WTC11 (cell line): Measurements from ENCODE around the gene KCNT1. TPM values are rescaled to one million over a fixed set of nuclear protein-coding genes. Genes with fewer than 3 reads are reported as not detected.

ENCODE experiments used
- ATAC-seq: fragments of 200-7000 bp; cut with Tn5 transposase; 2 replicates; pipeline ENCODE4 v1.10.0; 2021; ENCODE audit warnings: mild to moderate bottlenecking, moderate library complexity
- CTCF ChIA-PET: fragments of 300-600 bp; sonication (Branson Sonifier 250); formaldehyde crosslinking; loops from one replicate; lab custom pipeline; 2021; ENCODE audit warnings: antibody characterized with exemption; lab: Charles Lee
- POLR2A ChIA-PET: fragments of 350-600 bp; sonication (Branson Sonifier 250); formaldehyde crosslinking; loops from one replicate; lab custom pipeline; 2021; ENCODE audit warnings: antibody characterized with exemption; lab: Charles Lee
- DNase-seq: peaks from one replicate; pipeline ENCODE4 v3.0.0; 2021; ENCODE audit warnings: low spot score
- H3K27ac Mint-ChIP-seq: 2 replicates; pipeline ENCODE4 v1.8.0; 2021; ENCODE audit warnings: mixed read lengths
- H3K27me3 Mint-ChIP-seq: 2 replicates; pipeline ENCODE4 v1.8.0; 2021; ENCODE audit warnings: low read depth, mild to moderate bottlenecking, moderate library complexity, mixed read lengths
- H3K36me3 Mint-ChIP-seq: 2 replicates; pipeline ENCODE4 v1.8.0; 2021; ENCODE audit warnings: mixed read lengths
- H3K4me1 Mint-ChIP-seq: 2 replicates; pipeline ENCODE4 v1.8.0; 2022; ENCODE audit warnings: mixed read lengths
- H3K4me3 Mint-ChIP-seq: 2 replicates; pipeline ENCODE4 v1.8.0; 2021; ENCODE audit warnings: mild to moderate bottlenecking, moderate library complexity, mixed read lengths
- H3K9me3 Mint-ChIP-seq: 2 replicates; pipeline ENCODE4 v1.8.0; 2021; ENCODE audit warnings: mixed read lengths
- CBFB ChIP-seq: sonication (generic); formaldehyde crosslinking; IDR thresholded peaks from 2 replicates; pipeline ENCODE4 v1.8.1; 2022; ENCODE audit warnings: mild to moderate bottlenecking, low read depth, missing genetic modification reagents
- ELF4 ChIP-seq: sonication (generic); formaldehyde crosslinking; IDR thresholded peaks from 2 replicates; pipeline ENCODE4 v1.8.1; 2022; ENCODE audit warnings: low read depth, mild to moderate bottlenecking, moderate library complexity, missing genetic modification reagents
- GTF2I ChIP-seq: fragments of 250-450 bp; sonication (Bioruptor Pico); conservative IDR thresholded peaks from 2 replicates; pipeline ENCODE4 v1.4.0; 2021; ENCODE audit warnings: mild to moderate bottlenecking
- NFE2L1 ChIP-seq: sonication (generic); formaldehyde crosslinking; IDR thresholded peaks from 2 replicates; pipeline ENCODE4 v1.8.1; 2023; ENCODE audit warnings: missing genetic modification reagents
- NFYB ChIP-seq: sonication (generic); formaldehyde crosslinking; conservative IDR thresholded peaks from 2 replicates; pipeline ENCODE4 v1.8.0; 2022; ENCODE audit warnings: low read depth, missing genetic modification reagents
- SMAD4 ChIP-seq: sonication (generic); formaldehyde crosslinking; IDR thresholded peaks from 2 replicates; pipeline ENCODE4 v1.8.0; 2022; ENCODE audit warnings: mild to moderate bottlenecking, missing genetic modification reagents
- ZBTB21 ChIP-seq: sonication (generic); formaldehyde crosslinking; IDR thresholded peaks from 2 replicates; pipeline ENCODE4 v1.8.1; 2023; ENCODE audit warnings: mild to moderate bottlenecking, missing genetic modification reagents, borderline replicate concordance
- ZNF121 ChIP-seq: sonication (generic); formaldehyde crosslinking; IDR thresholded peaks from 2 replicates; pipeline ENCODE4 v1.8.0; 2023; ENCODE audit warnings: missing genetic modification reagents
- ZNF317 ChIP-seq: sonication (generic); formaldehyde crosslinking; IDR thresholded peaks from 2 replicates; pipeline ENCODE4 v1.8.1; 2023; ENCODE audit warnings: low read depth, mild to moderate bottlenecking, moderate library complexity, missing genetic modification reagents, borderline replicate concordance
- ZNF671 ChIP-seq: fragments of 250-450 bp; sonication (Bioruptor Pico); IDR thresholded peaks from 2 replicates; pipeline ENCODE4 v1.8.0; 2021; ENCODE audit warnings: mild to moderate bottlenecking
- total RNA-seq: library from RNA; stranded (reverse); gene quantifications from 3 replicates; pipeline ENCODE4 v1.2.3, GENCODE V29; 2021
- TF ChIP-seq, protein P1 (sequence below): sonication (generic); formaldehyde crosslinking; IDR thresholded peaks from 2 replicates; pipeline ENCODE4 v1.8.1; 2022; ENCODE audit warnings: low read depth, missing genetic modification reagents, borderline replicate concordance
- TF ChIP-seq, protein P2 (sequence below): sonication (generic); formaldehyde crosslinking; IDR thresholded peaks from 2 replicates; pipeline ENCODE4 v1.8.1; 2022; ENCODE audit warnings: low read depth, mild to moderate bottlenecking, moderate library complexity, missing genetic modification reagents, borderline replicate concordance
- TF ChIP-seq, protein P3 (sequence below): sonication (generic); formaldehyde crosslinking; IDR thresholded peaks from 2 replicates; pipeline ENCODE4 v1.8.1; 2023; ENCODE audit warnings: mild to moderate bottlenecking, moderate library complexity, missing genetic modification reagents
- TF ChIP-seq, protein P4 (sequence below): sonication (generic); formaldehyde crosslinking; IDR thresholded peaks from 2 replicates; pipeline ENCODE4 v1.8.1; 2022; ENCODE audit warnings: mild to moderate bottlenecking, moderate library complexity, missing genetic modification reagents
- TF ChIP-seq, protein P5 (sequence below): sonication (generic); formaldehyde crosslinking; IDR thresholded peaks from 2 replicates; pipeline ENCODE4 v1.8.0; 2022; ENCODE audit warnings: mild to moderate bottlenecking, missing genetic modification reagents
- TF ChIP-seq, protein P6 (sequence below): fragments of 250-450 bp; sonication (Bioruptor Pico); conservative IDR thresholded peaks from 2 replicates; pipeline ENCODE4 v1.9.0; 2021; ENCODE audit warnings: mild to moderate bottlenecking
- TF ChIP-seq, protein P7 (sequence below): sonication (generic); formaldehyde crosslinking; IDR thresholded peaks from 2 replicates; pipeline ENCODE4 v1.8.1; 2023; ENCODE audit warnings: mild to moderate bottlenecking, missing genetic modification reagents, moderate library complexity
- TF ChIP-seq, protein P8 (sequence below): sonication (generic); formaldehyde crosslinking; IDR thresholded peaks from 2 replicates; pipeline ENCODE4 v1.8.0; 2022; ENCODE audit warnings: mild to moderate bottlenecking, missing genetic modification reagents
- TF ChIP-seq, protein P9 (sequence below): sonication (generic); formaldehyde crosslinking; IDR thresholded peaks from 2 replicates; pipeline ENCODE4 v1.8.0; 2023; ENCODE audit warnings: missing genetic modification reagents
- TF ChIP-seq, protein P10 (sequence below): sonication (generic); formaldehyde crosslinking; conservative IDR thresholded peaks from 2 replicates; pipeline ENCODE4 v1.8.1; 2022; ENCODE audit warnings: mild to moderate bottlenecking, missing genetic modification reagents

KCNT1 gene
- total RNA-seq, 1 experiment from 2014 or later, result 0.13 TPM

DNA sequence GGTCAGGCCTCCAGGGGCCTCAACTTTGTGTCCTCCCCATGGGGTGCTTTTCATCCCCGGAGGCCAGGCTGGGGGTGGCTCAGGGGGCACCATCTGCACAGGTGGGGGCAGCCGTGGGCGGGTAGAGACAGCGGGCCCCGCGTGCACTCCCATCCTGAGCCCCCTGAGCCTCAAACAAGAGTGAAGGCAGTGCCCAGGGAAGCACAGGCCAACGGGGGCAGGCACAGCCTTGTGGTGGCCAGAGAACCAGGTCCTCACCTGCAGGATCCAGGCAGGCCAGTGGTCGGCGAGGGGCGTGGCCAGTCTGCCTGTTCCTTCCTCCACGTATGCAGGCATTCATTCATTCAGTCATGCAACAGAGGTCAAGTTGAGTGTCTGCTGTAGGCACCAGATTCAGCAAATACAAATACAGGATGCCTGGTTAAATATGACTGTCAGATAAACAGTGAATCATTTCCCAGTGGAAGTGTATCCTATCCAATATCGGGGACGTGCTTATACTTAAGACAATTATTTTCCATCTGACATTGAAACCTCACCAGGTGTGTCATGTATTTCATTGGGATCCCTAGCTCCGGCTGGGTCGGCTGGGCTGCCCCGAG lies 22.3 kb downstream of the KCNT1 start:
- Mint-ChIP-seq H3K27me3 (no peaks in the 10 kb centered on the region), H3K27ac (no peak overlapping the region), H3K4me3 (no peak overlapping the region), H3K4me1 (peaks cover 13% of the 10 kb centered on the region), H3K36me3 (no peaks in the 10 kb centered on the region), H3K9me3 (no peaks in the 10 kb centered on the region)
- no peak for DNase-seq
- ChIA-PET CTCF (no interaction called here), POLR2A (no interaction called here)
- no peak for ATAC-seq
- TF ChIP-seq ZNF121 (CRISPR knock-in tag), result peak; percentile 41; the same call in 1 of the 2 replicates
- TF ChIP-seq, protein P1, sequence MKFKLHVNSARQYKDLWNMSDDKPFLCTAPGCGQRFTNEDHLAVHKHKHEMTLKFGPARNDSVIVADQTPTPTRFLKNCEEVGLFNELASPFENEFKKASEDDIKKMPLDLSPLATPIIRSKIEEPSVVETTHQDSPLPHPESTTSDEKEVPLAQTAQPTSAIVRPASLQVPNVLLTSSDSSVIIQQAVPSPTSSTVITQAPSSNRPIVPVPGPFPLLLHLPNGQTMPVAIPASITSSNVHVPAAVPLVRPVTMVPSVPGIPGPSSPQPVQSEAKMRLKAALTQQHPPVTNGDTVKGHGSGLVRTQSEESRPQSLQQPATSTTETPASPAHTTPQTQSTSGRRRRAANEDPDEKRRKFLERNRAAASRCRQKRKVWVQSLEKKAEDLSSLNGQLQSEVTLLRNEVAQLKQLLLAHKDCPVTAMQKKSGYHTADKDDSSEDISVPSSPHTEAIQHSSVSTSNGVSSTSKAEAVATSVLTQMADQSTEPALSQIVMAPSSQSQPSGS, result no peak

DNA sequence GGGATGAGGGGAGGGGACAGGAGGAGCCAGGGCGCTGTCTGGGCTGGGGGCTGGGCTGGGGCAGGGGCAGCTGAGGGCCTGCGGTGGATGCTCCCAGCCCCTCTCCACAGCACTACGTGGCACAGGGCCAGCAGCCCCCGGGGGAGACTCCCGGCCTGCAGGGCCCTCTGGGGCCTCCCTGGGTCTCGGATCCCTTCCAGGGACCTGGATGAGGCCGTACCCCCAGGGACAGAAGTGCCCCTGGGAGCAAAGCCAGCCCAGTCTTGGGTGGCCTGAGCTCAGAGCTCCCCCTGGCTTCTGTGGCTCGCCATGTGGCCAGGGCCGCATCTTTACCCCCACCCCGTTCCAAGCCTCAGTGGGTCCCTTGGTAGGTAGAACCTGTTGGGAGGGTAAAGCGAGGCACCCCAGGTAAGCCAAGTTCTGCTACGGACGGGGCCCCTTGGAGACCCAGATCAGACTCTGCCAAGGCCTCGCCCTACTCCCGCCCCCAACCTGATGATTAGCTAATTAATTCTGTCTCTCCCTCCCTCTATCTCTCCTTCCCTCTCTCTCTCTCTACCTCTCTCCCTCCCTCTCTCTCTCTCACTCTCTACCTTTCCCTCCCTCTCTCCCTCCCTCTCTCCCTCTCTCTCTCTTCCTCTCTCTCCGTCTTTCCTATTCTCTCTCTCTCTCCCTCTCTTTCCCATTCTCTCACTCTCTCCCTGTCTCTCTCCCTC lies 24.3 kb downstream of the KCNT1 start:
- CTCF ChIA-PET, result interaction anchor here (0.9 to 1.5 kb wide), 3 partner anchors 11 to 122 kb away, joined by 3 to 4 read pairs (median 3); no protein-coding TSS in a partner anchor
- H3K4me1 Mint-ChIP-seq, result peaks cover 13% of the 10 kb centered on the region
- H3K4me3 Mint-ChIP-seq, result no peak overlapping the region
- ATAC-seq (no peak), DNase-seq (no peak)
- no peak overlapping the region for H3K27ac Mint-ChIP-seq
- peaks cover 8% of the 10 kb centered on the region for H3K36me3 Mint-ChIP-seq
- POLR2A ChIA-PET, result no interaction called here
- H3K27me3 Mint-ChIP-seq, result no peaks in the 10 kb centered on the region; the same call in none of the 2 replicates
- H3K9me3 Mint-ChIP-seq, result peaks cover 9% of the 10 kb centered on the region
- TF ChIP-seq, protein P2, sequence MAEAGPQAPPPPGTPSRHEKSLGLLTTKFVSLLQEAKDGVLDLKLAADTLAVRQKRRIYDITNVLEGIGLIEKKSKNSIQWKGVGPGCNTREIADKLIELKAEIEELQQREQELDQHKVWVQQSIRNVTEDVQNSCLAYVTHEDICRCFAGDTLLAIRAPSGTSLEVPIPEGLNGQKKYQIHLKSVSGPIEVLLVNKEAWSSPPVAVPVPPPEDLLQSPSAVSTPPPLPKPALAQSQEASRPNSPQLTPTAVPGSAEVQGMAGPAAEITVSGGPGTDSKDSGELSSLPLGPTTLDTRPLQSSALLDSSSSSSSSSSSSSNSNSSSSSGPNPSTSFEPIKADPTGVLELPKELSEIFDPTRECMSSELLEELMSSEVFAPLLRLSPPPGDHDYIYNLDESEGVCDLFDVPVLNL (CRISPR knock-in tag), result no peak
- TF ChIP-seq SMAD4 (no peak), ZBTB21 (CRISPR knock-in tag) (no peak), NFYB (CRISPR knock-in tag) (no peak), CBFB (CRISPR knock-in tag) (no peak), ZNF671 (CRISPR knock-in tag) (no peak), ELF4 (no peak), NFE2L1 (no peak), ZNF317 (CRISPR knock-in tag) (no peak), GTF2I (CRISPR knock-in tag) (no peak)
- TF ChIP-seq, protein P3, sequence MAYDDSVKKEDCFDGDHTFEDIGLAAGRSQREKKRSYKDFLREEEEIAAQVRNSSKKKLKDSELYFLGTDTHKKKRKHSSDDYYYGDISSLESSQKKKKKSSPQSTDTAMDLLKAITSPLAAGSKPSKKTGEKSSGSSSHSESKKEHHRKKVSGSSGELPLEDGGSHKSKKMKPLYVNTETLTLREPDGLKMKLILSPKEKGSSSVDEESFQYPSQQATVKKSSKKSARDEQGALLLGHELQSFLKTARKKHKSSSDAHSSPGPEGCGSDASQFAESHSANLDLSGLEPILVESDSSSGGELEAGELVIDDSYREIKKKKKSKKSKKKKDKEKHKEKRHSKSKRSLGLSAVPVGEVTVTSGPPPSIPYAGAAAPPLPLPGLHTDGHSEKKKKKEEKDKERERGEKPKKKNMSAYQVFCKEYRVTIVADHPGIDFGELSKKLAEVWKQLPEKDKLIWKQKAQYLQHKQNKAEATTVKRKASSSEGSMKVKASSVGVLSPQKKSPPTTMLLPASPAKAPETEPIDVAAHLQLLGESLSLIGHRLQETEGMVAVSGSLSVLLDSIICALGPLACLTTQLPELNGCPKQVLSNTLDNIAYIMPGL, result no peak
- TF ChIP-seq, protein P4, sequence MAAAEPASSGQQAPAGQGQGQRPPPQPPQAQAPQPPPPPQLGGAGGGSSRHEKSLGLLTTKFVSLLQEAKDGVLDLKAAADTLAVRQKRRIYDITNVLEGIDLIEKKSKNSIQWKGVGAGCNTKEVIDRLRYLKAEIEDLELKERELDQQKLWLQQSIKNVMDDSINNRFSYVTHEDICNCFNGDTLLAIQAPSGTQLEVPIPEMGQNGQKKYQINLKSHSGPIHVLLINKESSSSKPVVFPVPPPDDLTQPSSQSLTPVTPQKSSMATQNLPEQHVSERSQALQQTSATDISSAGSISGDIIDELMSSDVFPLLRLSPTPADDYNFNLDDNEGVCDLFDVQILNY, result no peak
- TF ChIP-seq, protein P5, sequence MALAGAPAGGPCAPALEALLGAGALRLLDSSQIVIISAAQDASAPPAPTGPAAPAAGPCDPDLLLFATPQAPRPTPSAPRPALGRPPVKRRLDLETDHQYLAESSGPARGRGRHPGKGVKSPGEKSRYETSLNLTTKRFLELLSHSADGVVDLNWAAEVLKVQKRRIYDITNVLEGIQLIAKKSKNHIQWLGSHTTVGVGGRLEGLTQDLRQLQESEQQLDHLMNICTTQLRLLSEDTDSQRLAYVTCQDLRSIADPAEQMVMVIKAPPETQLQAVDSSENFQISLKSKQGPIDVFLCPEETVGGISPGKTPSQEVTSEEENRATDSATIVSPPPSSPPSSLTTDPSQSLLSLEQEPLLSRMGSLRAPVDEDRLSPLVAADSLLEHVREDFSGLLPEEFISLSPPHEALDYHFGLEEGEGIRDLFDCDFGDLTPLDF (CRISPR knock-in tag), result no peak
- TF ChIP-seq, protein P6, sequence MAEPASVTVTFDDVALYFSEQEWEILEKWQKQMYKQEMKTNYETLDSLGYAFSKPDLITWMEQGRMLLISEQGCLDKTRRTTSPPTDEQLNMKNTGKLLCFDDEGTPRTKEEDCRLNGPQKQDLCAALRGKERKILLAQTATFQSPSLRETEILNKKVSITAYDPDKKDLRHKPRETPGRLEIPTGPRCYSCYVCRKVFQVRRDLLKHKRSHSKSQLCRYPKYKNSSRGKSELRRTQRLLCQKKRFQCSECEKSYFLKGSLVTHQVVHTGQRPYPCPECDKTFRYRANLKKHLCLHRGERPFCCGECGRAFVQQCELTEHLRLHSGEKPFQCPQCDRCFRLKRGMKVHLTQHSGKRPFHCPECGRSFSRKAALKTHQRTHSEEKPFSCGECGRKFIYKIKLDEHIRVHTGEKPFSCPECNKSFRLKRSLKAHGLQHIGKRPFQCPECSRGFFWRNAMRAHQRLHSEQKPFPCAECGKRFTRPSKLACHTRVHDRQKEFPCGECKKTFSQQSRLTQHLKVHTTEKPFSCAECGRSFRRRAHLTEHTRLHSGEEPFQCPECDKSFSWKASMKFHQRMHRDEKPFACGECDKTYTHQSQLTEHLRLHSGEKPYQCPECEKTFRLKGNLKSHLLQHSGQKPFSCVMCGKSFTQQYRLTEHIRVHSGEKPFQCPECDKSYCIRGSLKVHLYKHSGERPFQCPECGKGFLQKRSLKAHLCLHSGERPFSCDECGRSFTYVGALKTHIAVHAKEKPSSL (CRISPR knock-in tag), result no peak
- TF ChIP-seq, protein P7, sequence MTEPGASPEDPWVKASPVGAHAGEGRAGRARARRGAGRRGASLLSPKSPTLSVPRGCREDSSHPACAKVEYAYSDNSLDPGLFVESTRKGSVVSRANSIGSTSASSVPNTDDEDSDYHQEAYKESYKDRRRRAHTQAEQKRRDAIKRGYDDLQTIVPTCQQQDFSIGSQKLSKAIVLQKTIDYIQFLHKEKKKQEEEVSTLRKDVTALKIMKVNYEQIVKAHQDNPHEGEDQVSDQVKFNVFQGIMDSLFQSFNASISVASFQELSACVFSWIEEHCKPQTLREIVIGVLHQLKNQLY (CRISPR knock-in tag), result no peak
- TF ChIP-seq, protein P8, sequence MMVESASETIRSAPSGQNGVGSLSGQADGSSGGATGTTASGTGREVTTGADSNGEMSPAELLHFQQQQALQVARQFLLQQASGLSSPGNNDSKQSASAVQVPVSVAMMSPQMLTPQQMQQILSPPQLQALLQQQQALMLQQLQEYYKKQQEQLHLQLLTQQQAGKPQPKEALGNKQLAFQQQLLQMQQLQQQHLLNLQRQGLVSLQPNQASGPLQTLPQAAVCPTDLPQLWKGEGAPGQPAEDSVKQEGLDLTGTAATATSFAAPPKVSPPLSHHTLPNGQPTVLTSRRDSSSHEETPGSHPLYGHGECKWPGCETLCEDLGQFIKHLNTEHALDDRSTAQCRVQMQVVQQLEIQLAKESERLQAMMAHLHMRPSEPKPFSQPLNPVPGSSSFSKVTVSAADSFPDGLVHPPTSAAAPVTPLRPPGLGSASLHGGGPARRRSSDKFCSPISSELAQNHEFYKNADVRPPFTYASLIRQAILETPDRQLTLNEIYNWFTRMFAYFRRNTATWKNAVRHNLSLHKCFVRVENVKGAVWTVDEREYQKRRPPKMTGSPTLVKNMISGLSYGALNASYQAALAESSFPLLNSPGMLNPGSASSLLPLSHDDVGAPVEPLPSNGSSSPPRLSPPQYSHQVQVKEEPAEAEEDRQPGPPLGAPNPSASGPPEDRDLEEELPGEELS (CRISPR knock-in tag), result no peak
- TF ChIP-seq, protein P9, sequence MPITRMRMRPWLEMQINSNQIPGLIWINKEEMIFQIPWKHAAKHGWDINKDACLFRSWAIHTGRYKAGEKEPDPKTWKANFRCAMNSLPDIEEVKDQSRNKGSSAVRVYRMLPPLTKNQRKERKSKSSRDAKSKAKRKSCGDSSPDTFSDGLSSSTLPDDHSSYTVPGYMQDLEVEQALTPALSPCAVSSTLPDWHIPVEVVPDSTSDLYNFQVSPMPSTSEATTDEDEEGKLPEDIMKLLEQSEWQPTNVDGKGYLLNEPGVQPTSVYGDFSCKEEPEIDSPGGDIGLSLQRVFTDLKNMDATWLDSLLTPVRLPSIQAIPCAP (CRISPR knock-in tag), result no peak
- TF ChIP-seq, protein P10, sequence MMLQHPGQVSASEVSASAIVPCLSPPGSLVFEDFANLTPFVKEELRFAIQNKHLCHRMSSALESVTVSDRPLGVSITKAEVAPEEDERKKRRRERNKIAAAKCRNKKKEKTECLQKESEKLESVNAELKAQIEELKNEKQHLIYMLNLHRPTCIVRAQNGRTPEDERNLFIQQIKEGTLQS, result no peak
